ENCODE results near the gene MRPL55.

Gene MRPL55

GRCh38 chr1:228093050-228093906 is 15.8 kb downstream of the MRPL55 start:
- no peak overlapping the region for H3K27ac Mint-ChIP-seq

GRCh38 chr1:228092342-228093049 is 16.6 kb downstream of the MRPL55 start:
- Mint-ChIP-seq H3K4me3 (no peak overlapping the region), H3K4me1 (peaks cover 23% of the 10 kb centered on the region)

More at GRCh38 chr1:228093050-228093906, 15.8 kb downstream of the MRPL55 start:
- Mint-ChIP-seq H3K36me3 (ENCODE audit: low read depth) (peaks cover 78% of the 10 kb centered on the region), H3K27me3 (ENCODE audit: low read depth, poor library complexity) (peaks cover 3% of the 10 kb centered on the region), H3K4me1 (peaks cover 16% of the 10 kb centered on the region), H3K4me3 (no peak overlapping the region), H3K9me3 (peaks cover 50% of the 10 kb centered on the region)
- no peak for DNase-seq
- TF ChIP-seq CTCF (IDR thresholded peaks at IDR 0.05), result no peak

GRCh38 chr1:228091084-228091483 is 18.0 kb downstream of the MRPL55 start:
- peaks cover 74% of the 10 kb centered on the region for H3K36me3 Mint-ChIP-seq (ENCODE audit: low read depth)
- H3K27me3 Mint-ChIP-seq (ENCODE audit: low read depth, poor library complexity), result peaks cover 3% of the 10 kb centered on the region
- peaks cover 50% of the 10 kb centered on the region for H3K9me3 Mint-ChIP-seq
- TF ChIP-seq CTCF (IDR thresholded peaks at IDR 0.05), result no peak
- DNase-seq, result no peak
- H3K4me1 Mint-ChIP-seq, result peaks cover 35% of the 10 kb centered on the region
- no peak overlapping the region for H3K4me3 Mint-ChIP-seq
- H3K27ac Mint-ChIP-seq, result no peak overlapping the region

More at GRCh38 chr1:228092342-228093049, 16.6 kb downstream of the MRPL55 start:
- no peak overlapping the region for H3K27ac Mint-ChIP-seq
- no peak for TF ChIP-seq CTCF (IDR thresholded peaks at IDR 0.05)
- peaks cover 50% of the 10 kb centered on the region for H3K9me3 Mint-ChIP-seq
- peaks cover 78% of the 10 kb centered on the region for H3K36me3 Mint-ChIP-seq (ENCODE audit: low read depth)
- DNase-seq, result no peak
- H3K27me3 Mint-ChIP-seq (ENCODE audit: low read depth, poor library complexity), result peaks cover 3% of the 10 kb centered on the region

GRCh38 chr1:228090613-228091081 is 18.5 kb downstream of the MRPL55 start:
- no peak overlapping the region for H3K27ac Mint-ChIP-seq
- H3K9me3 Mint-ChIP-seq, result peaks cover 46% of the 10 kb centered on the region
- DNase-seq, result no peak
- peaks cover 39% of the 10 kb centered on the region for H3K4me1 Mint-ChIP-seq
- no peak for TF ChIP-seq CTCF (IDR thresholded peaks at IDR 0.05)
- peaks cover 70% of the 10 kb centered on the region for H3K36me3 Mint-ChIP-seq (ENCODE audit: low read depth)
- peaks cover 3% of the 10 kb centered on the region for H3K27me3 Mint-ChIP-seq (ENCODE audit: low read depth, poor library complexity)
- H3K4me3 Mint-ChIP-seq, result no peak overlapping the region

- Mint-ChIP-seq H3K4me3 (no peak overlapping the region), H3K27me3 (ENCODE audit: low read depth, poor library complexity) (peaks cover 3% of the 10 kb centered on the region), H3K4me1 (peaks cover 48% of the 10 kb centered on the region), H3K9me3 (peaks cover 37% of the 10 kb centered on the region), H3K27ac (peak overlapping the region; percentile 45), H3K36me3 (ENCODE audit: low read depth) (peaks cover 61% of the 10 kb centered on the region)
- TF ChIP-seq CTCF (IDR thresholded peaks at IDR 0.05), result no peak
- DNase-seq, result no peak
Measured at GRCh38 chr1:228089519-228090380, 19.3 kb downstream of the MRPL55 start.

Data from nephron progenitor cell (in vitro differentiated cells).